ENCODE results near the gene MTREX.

GRCh38 chr5:55300890-55301289 lies 6.9 kb upstream of the MTREX start:
- TF ChIP-seq CTCF (IDR thresholded peaks at IDR 0.05; ENCODE audit: low read depth, low read length, poor library complexity, severe bottlenecking) (no peak), EZH2phosphoT487 (IDR thresholded peaks at IDR 0.05; ENCODE audit: borderline replicate concordance, low read length) (no peak)
